Kidney (tissue), 14 donors: ENCODE results near the gene BDH1. TPM values are rescaled to one million over a fixed set of nuclear protein-coding genes. Genes with fewer than 3 reads are reported as not detected.

Experiments used
- DNase-seq, 5 donors: peaks; one replicate each; pipeline ENCODE4 v3.0.0-alpha.2; 2013 to 2020
- FAIRE-seq: peaks from 2 replicates; lab custom pipeline; 2012; peaks lifted over from hg19 to GRCh38; lab: Jason Lieb, UNC
- H3K27ac ChIP-seq, 2 donors: one replicate each; pipeline ENCODE4 v1.7.0; 2013; ENCODE audit warnings: low read depth in 2 of 2, low read length in 2 of 2, inconsistent platforms in 1 of 2
- H3K27me3 ChIP-seq: one replicate; pipeline ENCODE4 v1.7.1; 2013; ENCODE audit warnings: low read length, inconsistent platforms; ENCODE audit not compliant: control insufficient read depth, insufficient read depth
- H3K36me3 ChIP-seq, 3 donors: one replicate each; pipeline versions ENCODE4 v1.7.0 to v1.7.1; 2013; ENCODE audit warnings: low read length in 3 of 3, control low read depth in 1 of 3, inconsistent platforms in 1 of 3; ENCODE audit not compliant: insufficient read depth in 3 of 3, control insufficient read depth in 2 of 3
- H3K4me1 ChIP-seq, 3 donors: one replicate each; pipeline versions ENCODE4 v1.7.0 to v1.7.1; 2013; ENCODE audit warnings: low read length in 3 of 3, inconsistent platforms in 1 of 3, low read depth in 1 of 3; ENCODE audit not compliant: control insufficient read depth in 2 of 3, insufficient read depth in 2 of 3
- H3K4me3 ChIP-seq, 3 donors: one replicate each; pipeline versions ENCODE4 v1.7.0 to v1.8.1; 2013; ENCODE audit warnings: low read length in 3 of 3, control low read depth in 1 of 3, inconsistent platforms in 1 of 3
- H3K9ac ChIP-seq, 3 donors: one replicate each; pipeline versions ENCODE4 v1.7.0 to v1.7.1; 2013; ENCODE audit warnings: low read length in 3 of 3, control low read depth in 1 of 3, inconsistent platforms in 1 of 3
- H3K9me3 ChIP-seq, 3 donors: one replicate each; pipeline versions ENCODE4 v1.7.0 to v1.7.1; 2013; ENCODE audit warnings: low read length in 3 of 3, control low read depth in 1 of 3, inconsistent platforms in 1 of 3; ENCODE audit not compliant: control insufficient read depth in 2 of 3, insufficient read depth in 1 of 3
- intact Hi-C: fragments of 100-400 bp; cut with DNase I; formaldehyde crosslinking; loops from one replicate; pipeline ENCODE4 v1.11.1; 2022
- polyA plus RNA-seq: library from polyadenylated mRNA; stranded (reverse); fragments of 350-450 nt; fragmentation: Illumina TruSeq; extraction: RNeasy Lipid Tissue Mini Kit (QIAGEN cat#74804); gene quantifications from one replicate; pipeline ENCODE4 v1.2.3, GENCODE V29; 2014; ENCODE audit warnings: low read depth, low replicate concordance; ENCODE audit not compliant: insufficient read depth
- total RNA-seq: library from RNA; stranded (reverse); fragmentation: NEBNext Ultra II Directional; extraction: Animal tissue kit (Norgen Biotek cat#: 25700); gene quantifications from one replicate; pipeline ENCODE4 v1.2.1, GENCODE V29; 2021
- TF ChIP-seq, protein P1 (sequence below): IDR thresholded peaks from 3 replicates; pipeline ENCODE4 v1.5.1; 2012; ENCODE audit warnings: mild to moderate bottlenecking, moderate library complexity, borderline replicate concordance; ENCODE audit not compliant: insufficient read depth; ENCODE audit errors: extremely low read depth
- donor health status: control.
- donor health status: control.
- donor health status: control.
- donor health status: control.
- donor health status: control.
- donor health status: DM: yes; HTN: yes; CAD: no.
- donor health status: Normal renal cell carcinoma (clear cell type).

The BDH1 gene
- total and polyA plus RNA-seq, 2 donors from 2014 or later: 21.2 to 49.6 TPM

DNA sequence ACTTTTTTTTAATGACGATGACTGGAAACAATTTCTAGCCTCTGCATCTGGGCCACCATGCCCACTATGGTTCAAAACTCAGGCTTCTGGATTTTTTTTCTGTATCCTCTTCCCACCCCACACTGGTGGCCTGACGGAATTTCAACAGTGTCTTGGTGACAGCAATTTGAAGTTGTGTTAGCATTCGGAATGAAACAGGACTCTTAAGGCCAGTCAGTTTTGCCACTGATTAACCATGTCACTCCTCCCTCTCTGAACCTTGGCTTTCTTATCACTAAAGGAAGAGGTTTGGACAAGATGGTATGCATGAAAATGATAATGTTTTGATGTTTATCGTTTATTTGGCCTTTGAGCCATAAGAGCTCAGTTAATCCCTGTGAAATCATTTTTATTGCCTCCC is 41.6 kb upstream of the BDH1 start:
- no peak overlapping the region for H3K27ac ChIP-seq
- H3K4me3 ChIP-seq: no peak overlapping the region
- H3K9me3 ChIP-seq: no peaks in the 10 kb centered on the region
- H3K27me3 ChIP-seq: no peaks in the 10 kb centered on the region
- peaks cover 0 to 10% (median 0%) of the 10 kb centered on the region in 3 donors for H3K4me1 ChIP-seq
- H3K9ac ChIP-seq: no peak overlapping the region
- TF ChIP-seq, protein P1, sequence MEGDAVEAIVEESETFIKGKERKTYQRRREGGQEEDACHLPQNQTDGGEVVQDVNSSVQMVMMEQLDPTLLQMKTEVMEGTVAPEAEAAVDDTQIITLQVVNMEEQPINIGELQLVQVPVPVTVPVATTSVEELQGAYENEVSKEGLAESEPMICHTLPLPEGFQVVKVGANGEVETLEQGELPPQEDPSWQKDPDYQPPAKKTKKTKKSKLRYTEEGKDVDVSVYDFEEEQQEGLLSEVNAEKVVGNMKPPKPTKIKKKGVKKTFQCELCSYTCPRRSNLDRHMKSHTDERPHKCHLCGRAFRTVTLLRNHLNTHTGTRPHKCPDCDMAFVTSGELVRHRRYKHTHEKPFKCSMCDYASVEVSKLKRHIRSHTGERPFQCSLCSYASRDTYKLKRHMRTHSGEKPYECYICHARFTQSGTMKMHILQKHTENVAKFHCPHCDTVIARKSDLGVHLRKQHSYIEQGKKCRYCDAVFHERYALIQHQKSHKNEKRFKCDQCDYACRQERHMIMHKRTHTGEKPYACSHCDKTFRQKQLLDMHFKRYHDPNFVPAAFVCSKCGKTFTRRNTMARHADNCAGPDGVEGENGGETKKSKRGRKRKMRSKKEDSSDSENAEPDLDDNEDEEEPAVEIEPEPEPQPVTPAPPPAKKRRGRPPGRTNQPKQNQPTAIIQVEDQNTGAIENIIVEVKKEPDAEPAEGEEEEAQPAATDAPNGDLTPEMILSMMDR: no peak
- H3K36me3 ChIP-seq: no peaks in the 10 kb centered on the region
- intact Hi-C loops: no loop called here
- DNase-seq (no peak), FAIRE-seq (no peak)

DNA sequence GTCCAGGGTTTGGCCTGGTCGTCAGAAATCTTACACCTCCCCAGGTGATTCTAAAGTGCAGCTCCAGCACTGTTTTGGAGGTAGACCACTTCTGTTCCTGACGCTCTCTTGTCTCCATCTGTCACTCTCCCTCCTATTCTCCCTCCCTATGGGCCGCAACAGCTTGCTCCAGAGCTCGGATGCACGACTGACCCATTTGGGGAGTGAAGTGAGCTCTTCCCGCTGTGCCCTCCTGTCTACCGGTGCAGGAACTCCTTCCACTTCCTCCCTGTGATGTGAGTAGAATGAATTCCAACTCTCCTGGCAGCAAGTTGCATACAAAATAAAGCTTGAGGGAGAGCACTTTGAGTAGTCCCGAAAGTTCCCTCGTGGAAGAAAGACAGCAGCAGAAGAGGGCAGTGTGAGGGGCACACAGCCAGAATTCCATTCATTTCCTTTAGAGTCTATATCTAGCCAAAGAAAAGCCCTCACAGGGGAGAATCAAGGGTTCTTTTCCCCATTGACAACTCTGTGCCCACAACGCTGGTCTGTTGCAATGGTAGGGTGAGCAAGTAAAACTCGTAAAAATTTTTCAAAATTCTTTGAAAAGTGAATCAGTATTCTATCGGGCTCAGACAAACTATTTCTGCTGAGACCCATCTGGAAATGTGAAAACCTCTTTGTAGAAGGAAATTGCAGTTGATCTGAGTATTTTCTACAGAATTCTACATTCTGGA is 39.9 kb upstream of the BDH1 start:
- H3K4me3 ChIP-seq: no peak overlapping the region
- no peak overlapping the region for H3K27ac ChIP-seq
- intact Hi-C loops: no loop called here
- no peaks in the 10 kb centered on the region for H3K36me3 ChIP-seq
- H3K27me3 ChIP-seq: no peaks in the 10 kb centered on the region
- no peak for FAIRE-seq
- DNase-seq: no peak
- H3K9ac ChIP-seq: no peak overlapping the region
- no peaks in the 10 kb centered on the region for H3K9me3 ChIP-seq
- peaks cover 0 to 6% (median 3%) of the 10 kb centered on the region in 3 donors for H3K4me1 ChIP-seq
- TF ChIP-seq, protein P1: no peak

DNA sequence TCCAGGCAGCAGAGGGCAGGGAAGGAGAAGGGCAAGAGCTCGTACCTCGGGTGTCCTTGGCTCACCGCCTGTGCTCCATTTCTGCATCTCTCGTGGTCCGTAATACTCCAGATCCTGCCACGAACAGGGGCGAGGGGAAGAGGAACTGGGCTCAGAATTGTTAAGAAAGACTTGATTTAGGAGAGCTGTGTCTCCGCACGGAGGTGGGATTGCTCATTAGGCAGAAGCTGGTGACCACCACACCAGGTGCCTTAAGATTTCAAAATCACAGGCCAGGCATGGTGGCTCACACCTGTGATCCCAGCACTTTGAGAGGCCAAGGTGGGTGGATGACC is 37.2 kb upstream of the BDH1 start:
- no peaks in the 10 kb centered on the region for H3K9me3 ChIP-seq
- no peak overlapping the region for H3K9ac ChIP-seq
- no peaks in the 10 kb centered on the region for H3K27me3 ChIP-seq
- no peak for FAIRE-seq
- no peak overlapping the region for H3K4me3 ChIP-seq
- TF ChIP-seq, protein P1: no peak
- intact Hi-C loops: no loop called here
- H3K36me3 ChIP-seq: no peaks in the 10 kb centered on the region
- H3K4me1 ChIP-seq: peaks cover 0 to 9% (median 3%) of the 10 kb centered on the region in 3 donors
- no peak for DNase-seq
- no peak overlapping the region for H3K27ac ChIP-seq
